IPS DF 19.7 (cell line): Measurements from ENCODE around the gene PTBP1.

Source experiments
- DNase-seq: peaks from one replicate; pipeline ENCODE4 v3.0.0-alpha.2; 2013; ENCODE audit warnings: low read depth, low spot score

The PTBP1 gene

GRCh38 chr19:797528-798414, 519 bp downstream of the PTBP1 start:
- DNase-seq = no peak

- DNase-seq = no peak
Measured at GRCh38 chr19:798415-799075, 1.3 kb downstream of the PTBP1 start.

- DNase-seq = no peak
Measured at GRCh38 chr19:799076-799881, 2.0 kb downstream of the PTBP1 start.

- DNase-seq = no peak
Measured at GRCh38 chr19:800360-801029, 3.2 kb downstream of the PTBP1 start.

GRCh38 chr19:801030-801860, 4.0 kb downstream of the PTBP1 start:
- DNase-seq = no peak

GRCh38 chr19:801861-802497, 4.7 kb downstream of the PTBP1 start:
- no peak for DNase-seq

GRCh38 chr19:802498-803098, 5.3 kb downstream of the PTBP1 start:
- no peak for DNase-seq

GRCh38 chr19:803099-803561, 5.9 kb downstream of the PTBP1 start:
- DNase-seq = no peak

- no peak for DNase-seq
Measured at GRCh38 chr19:803686-804418, 6.6 kb downstream of the PTBP1 start.

GRCh38 chr19:804419-805165, 7.3 kb downstream of the PTBP1 start:
- DNase-seq = no peak

- DNase-seq = no peak
Measured at GRCh38 chr19:805166-805551, 7.9 kb downstream of the PTBP1 start.

- DNase-seq = no peak
Measured at GRCh38 chr19:805600-806550, 8.6 kb downstream of the PTBP1 start.

GRCh38 chr19:806815-807421, 9.7 kb downstream of the PTBP1 start:
- DNase-seq = no peak

- DNase-seq = no peak
Measured at GRCh38 chr19:807627-808422, 10.6 kb downstream of the PTBP1 start.

GRCh38 chr19:808423-808775, 11.1 kb downstream of the PTBP1 start:
- no peak for DNase-seq
